GM19025 (cell line): ENCODE results near the gene AHCTF1.
"Not testable (repeated sequence)": the region's sequence is repeated elsewhere in the genome, so short reads cannot be mapped to it uniquely, and the experiment has no call there.

Experiments
- ATAC-seq: cut with Tn5 transposase; IDR thresholded peaks from one replicate; pipeline ENCODE4 v1.9.1; 2021; ENCODE audit warnings: mild to moderate bottlenecking, low read depth, moderate library complexity; ENCODE audit not compliant: unreplicated experiment

Gene AHCTF1

DNA sequence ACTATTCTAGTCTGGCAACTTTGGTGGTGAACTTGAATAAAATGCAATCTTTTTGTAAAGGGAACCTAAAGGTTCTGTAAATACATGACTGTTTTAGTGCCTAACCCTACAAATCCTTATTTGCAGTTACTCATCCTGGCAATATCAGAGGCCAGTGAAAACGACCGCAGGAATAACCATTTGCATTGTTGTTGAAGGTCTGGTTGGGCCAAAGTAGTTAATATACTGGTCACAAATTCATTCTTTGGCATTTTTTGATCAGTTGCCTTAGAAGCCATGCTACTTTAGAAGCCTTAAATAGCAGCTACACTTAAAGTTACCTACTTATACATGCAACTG, 93.7 kb downstream of the AHCTF1 start:
- ATAC-seq: no peak

DNA sequence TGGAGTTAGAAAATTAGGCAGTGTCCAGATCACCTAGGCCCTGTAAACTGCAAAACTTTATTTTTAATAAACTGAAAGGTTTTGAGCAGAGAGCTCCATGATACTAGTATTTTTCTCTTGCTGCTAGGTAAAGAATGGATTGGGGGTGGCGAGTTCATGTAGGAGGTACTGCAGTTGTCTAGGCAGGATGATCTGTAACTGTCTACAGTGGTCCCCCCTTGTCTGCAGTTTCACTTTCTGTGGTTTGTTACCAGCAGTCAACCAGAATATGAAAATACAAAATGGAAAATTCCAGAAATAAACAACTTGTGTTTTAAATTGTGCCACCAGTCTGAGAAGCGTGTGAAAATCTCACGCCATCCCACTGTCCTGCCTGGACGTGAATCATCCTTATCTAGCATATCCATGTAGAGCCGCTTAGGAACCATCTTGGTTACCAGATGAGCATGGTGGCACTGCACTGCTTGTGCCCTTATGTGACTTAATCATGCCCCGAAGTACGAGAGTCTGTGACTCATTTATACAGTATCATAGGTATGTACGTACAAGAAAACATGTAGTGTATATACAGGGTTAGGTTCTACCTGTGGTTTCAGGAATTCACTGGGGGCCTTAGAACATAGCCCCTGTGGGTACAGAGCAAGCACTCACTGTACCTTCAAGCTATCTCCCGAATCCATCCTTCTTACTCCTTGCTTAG, 94.2 kb downstream of the AHCTF1 start:
- ATAC-seq: no peak

DNA sequence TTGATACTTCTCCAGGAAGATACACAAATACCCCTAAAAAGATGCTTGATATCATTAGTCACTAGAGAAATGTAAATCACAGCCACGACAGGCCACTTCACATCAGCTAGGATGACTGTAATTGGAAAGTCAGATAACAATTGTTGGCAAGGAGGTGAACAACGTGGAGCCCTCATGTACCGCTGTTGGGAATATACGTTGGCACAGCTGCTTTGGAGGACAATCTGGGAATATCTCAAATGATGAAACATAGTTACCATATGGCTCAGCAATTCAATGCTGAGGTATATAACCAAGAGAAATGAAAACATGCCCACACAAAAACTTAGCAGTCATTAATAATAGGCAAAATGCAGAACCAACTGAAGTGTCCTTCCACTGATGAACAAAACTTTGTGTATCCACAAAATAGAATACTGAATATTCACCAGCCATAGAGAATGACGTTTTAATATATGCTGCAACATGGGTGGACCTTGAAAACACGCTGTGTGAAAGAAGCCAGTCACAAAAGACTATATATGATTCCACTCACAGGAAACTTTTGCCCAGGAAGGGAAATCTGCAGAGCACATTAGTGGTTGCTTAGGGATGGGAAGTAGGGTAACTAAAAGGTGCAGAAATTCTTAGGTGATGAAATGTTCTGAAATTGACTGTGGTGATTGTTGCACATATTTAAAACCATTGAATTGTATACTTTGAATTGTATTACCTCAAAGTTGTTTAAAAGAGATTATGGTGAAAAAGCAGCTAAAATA, 95.4 kb downstream of the AHCTF1 start:
- ATAC-seq: no peak

DNA sequence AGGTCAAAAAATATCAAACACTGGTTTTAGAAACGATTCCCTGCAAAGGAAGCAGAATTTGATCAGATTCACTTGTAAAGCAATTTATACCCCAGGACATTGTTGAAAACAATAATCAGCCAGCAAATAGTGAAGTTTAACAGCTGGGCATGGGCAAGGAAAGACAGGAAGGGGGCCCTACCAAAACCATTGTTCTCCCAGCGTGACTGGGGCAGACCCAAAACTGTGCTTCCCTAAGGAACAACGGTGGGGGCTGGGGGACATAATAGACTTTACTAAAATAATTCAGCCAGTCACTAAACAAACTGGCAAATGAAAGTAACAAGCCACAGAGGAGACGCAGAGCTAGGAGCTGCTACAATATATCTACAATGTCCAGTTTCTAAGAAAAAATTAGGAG, 100.2 kb downstream of the AHCTF1 start:
- ATAC-seq: no peak

DNA sequence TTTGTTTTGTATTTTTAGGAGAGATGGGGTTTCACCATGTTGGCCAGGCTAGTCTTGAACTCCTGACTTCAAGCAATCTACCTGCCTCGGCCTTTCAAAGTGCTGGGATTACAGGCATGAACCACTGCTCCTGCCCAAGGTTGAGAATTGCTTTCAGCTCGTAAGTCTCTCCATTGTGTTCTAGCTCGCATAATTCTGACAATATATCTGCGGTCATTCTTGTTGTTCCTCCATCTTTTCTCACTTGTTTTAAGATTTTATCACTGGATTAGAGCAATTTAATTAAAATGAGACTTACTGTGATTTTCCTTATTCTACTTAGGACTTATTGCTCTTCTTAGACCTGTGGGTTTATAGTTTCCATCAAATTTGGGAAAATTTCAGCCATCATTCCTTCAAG, 102.9 kb downstream of the AHCTF1 start:
- ATAC-seq: no peak

DNA sequence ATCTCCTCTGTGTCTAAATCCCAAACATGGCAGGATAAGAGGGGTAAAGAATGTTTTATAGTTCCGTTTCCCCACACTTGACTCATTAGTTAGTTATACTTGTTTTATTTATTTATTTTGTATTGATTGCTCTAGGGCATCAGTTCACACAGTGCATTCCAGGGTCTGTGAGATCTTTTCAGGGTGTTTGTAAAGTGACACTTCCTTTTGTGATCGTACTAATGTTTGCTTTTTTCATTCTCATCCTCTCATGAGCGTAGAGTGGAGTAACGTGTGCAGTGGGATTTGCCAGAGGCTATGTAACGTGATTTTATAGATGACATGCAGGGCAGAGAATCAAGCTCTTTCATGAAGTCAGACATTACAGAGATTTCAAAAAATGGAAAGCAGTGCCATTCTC, 104.4 kb downstream of the AHCTF1 start:
- ATAC-seq: no peak

DNA sequence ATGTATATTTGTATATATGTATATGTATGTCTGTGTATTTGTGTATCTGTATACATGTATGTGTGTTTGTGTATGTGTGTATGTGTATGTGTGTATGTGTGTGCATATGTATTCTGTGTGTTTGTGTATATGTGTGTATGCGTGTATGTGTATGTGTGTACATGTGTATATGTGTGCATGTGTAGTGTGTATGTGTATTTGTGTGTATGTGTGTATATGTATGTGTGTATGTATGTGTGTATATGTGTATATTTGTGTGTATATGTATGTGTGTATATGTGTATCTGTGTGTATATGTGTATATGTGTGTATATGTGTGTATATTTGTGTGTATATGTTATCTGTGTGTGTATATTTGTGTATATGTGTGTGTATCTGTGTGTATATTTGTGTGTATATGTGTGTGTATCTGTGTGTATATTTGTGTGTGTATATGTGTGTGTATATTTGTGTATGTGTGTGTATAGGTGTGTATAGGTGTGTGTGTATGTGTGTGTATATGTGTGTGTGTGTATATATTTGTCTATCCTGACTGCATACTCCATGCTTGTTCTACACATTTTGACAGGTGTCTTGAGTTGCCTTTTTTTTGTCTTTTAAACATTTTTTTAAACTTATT, 106.1 kb downstream of the AHCTF1 start:
- ATAC-seq: no peak

DNA sequence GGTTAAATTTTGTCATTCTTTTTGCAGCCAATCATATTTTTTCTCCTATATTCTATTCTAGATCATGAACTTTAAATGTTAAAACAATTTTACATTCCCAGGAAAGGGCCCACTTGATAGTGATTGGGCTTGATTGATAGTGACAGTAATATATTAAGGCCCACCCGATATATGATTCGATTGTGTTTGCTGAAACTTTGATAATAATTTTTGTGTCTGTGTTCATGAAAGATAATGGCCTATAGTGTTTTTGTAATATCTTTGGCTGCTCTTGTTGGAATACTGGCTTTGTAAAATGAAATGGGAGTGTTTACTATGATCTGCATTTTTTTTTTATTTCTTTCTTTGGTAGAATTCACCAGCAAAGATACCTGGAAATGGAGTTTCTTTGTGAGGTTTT, 107.2 kb downstream of the AHCTF1 start:
- ATAC-seq: no peak

DNA sequence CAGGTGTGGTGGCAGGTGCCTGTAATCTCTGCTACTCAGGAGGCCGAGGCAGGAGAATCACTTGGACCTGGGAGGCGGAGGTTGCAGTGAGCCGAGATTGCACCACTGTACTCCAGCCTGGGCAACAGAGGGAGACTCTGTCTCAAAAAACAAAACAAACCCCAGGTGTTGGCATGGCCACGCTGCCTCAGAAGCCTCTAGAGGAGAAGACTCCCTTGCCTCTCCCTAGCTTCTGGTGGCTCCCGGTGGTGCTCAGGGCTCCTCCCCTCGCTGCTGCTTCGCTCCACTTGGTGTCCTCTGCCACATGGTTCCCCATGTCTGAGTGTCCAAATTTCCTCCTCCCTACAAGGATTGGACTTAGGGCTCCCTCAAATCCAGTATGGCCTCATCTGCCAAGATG, 109.6 kb downstream of the AHCTF1 start:
- not testable (repeated sequence) for ATAC-seq

DNA sequence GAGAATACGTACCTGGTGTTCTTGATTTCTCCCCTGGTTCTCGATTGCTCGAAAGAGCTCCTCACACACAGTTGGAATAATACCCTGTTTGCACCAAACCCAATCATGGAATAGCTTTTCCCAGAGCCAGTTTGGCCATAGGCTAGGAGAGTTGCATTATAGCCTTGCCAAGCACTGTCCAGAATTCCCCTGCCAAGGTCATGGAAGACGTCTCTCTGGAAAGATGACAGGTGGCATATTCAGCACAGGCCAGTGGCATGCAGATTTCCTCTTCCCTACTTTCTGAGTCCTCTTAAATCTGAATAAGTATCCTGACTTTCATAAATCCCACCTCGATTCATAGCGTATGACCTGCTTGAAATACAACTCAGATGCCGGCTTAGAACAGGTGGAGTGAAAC, 111.1 kb downstream of the AHCTF1 start:
- ATAC-seq: no peak

DNA sequence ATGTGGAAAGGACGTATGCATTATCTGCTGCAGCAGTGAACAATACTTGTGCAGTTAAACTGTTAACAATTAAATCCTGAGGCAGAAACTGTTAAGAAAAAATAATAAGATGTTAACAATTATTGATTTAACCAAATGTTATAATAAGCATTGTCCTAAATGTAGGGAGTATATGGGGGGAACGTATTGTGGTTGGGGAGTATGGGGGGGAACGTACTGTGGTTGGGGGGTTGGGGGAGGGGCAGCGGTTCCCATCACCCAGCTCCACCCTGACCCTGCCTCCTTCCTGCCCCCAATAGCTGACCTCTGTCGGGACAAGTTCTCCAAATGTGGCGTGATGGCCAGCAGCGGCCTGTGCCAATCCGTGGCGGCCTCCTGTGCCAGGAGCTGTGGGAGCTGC, 114.0 kb downstream of the AHCTF1 start:
- ATAC-seq: not testable (repeated sequence)

DNA sequence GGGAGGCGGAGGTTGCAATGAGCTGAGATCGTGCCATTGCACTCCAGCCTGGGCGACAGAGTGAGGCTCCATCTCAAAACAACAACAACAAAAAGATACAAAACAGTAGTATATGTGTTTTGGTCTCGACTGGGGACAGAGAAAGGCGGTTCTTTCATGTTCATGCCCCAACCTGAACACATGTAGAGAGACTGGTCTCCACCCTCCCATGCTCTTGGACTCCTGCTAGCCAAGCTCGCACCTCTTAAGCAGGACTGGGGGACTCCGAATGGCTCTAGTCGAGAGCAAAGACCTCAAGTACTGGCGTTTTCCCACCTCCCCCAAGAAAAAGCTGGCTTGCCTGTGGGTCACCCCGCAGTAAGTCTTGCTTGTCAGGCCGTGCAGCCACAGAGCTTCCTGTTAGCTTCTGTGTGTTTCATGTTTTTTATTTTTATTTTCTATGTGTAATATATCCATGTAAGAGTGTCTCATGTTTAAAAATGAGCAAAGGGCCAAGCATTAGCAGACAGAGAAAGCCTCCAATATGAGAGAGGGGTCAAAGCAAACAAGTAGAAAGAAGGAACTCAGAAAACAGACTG, 116.0 kb downstream of the AHCTF1 start:
- ATAC-seq: no peak

DNA sequence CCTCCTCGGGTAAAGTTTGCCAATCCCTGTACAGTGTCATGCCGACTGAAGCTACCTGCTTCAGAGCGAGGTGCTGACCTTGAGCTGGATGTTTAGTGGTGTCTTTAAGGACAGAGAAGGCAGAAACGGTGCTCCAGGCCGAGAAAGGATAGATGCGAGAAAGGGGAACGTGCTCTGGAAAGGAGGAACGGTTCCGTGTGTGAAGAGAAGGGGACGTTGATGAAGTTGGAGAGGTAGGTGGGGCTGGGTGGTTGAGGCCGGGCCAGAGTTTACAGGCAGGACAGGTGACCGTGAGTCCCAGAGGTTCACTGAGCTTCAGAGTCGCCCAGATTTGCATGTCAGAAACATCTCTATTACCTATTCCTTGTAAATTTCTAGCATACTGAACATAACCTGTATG, 116.9 kb downstream of the AHCTF1 start:
- no peak for ATAC-seq

DNA sequence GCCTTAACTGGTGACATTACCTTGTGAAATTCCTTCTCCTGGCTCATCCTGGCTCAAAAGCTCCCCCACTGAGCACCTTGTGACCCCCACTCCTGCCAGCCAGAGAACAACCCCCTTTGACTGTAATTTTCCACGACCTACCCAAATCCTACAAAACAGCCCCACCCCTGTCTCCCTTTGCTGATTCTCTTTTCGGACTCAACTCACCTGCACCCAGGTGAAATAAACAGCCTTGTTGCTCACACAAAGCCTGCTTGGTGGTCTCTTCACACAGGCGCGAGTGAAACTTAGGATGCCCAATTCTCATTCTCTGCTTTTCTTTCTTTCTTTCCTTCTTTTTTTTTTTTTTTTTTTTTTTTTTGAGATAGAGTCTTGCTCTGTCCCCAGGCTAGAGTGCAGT, 118.4 kb downstream of the AHCTF1 start:
- not testable (repeated sequence) for ATAC-seq

DNA sequence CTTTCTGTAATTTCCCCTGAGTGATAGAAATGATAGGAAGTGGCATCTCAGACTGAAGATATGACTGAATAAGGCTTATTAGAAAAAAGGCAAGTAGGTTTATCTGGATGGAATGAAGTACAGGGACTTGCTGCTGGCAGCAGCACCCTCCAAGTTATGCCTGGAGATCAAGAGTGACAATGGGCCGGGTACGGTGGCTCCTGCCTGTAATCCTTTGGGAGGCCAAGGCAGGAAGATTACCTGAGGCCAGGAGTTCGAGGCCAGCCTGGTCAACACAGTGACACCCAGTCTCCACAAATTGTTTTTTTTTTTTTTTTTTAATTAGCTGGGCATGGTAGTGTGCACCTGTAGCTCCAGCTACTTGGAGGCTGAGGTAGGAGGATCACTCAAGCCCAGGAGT, 119.8 kb downstream of the AHCTF1 start:
- ATAC-seq: no peak

DNA sequence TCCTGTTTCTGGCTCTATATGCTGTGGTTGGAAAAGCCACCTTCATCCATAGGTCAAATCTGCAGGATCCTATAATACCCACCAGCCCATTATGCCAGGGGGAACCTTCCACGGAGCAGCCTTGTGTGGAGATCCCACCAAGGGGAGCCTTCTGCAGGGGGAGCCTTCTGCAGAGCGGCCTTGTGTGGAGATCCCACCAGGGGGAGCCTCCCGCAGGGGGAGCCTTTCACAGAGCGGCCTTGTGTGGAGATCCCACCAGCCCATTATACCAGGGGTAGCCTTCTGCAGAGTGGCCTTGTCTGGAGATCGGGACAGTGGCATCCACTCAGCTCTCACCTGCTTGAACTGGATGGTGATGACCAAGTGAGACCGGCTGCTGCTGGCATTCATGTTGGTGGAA, 122.3 kb downstream of the AHCTF1 start:
- no peak for ATAC-seq

DNA sequence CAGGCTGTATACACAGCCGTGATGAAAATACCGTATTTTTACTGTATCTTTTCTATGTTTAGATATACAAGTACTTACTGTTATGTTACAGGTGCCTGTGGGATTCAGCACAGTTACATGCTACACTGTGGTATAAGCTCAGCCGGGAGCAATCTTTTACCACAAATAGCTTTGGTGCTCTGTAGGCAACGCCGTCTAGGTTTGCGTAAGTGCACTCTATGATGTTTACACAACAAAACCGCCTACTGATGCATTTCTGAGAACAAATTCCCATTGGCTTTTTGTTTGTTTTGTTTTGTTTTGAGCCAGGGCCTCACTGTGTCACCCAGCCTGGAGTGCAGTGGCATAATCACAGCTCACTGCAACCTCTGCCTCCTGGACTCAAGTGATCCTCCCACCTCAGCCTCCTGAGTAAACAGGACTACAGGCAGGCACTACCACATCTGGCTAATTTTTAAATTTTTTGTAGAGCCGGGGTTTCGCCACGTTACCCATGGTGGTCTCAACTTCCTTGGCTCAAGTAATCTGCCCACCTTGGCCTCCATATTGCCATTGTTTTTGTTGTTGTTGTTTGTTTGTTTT, 126.5 kb downstream of the AHCTF1 start:
- ATAC-seq: no peak

DNA sequence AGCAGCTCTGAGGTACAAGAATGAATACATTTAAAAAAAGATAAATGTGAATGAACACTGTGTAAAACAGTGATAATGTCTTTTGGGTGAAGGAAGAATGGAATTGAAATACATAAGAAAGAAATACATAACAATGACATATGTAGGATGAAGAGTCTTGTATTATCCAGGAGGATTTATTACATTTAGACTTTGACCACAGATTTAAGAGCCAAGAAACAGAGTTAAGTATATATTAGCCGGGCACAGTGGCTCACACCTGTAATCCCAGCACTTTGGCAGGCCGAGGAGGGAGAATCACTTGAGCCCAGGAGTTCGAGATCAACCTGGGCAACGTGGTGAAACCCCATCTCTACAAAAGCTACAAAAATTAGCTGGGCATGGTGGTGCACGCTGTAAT, 127.9 kb downstream of the AHCTF1 start:
- no peak for ATAC-seq

DNA sequence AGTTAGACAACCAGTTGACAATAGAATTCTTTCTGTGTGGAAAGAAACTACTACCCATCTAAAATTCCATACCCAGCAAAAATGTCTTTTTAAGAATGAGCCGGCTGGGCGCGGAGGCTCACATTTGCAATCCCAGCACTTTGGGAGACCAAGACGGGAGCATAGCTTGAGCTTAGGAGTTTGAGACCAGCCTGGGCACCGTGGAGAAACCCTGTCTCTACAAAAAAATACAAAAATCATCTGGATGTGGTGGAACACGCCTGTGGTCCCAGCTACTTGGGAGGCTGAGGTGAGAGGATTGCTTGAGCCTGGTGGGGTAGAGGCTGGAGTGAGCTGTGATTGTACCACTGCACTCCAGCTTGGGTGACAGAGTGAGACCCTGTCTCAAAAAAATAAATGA, 128.4 kb downstream of the AHCTF1 start:
- no peak for ATAC-seq

DNA sequence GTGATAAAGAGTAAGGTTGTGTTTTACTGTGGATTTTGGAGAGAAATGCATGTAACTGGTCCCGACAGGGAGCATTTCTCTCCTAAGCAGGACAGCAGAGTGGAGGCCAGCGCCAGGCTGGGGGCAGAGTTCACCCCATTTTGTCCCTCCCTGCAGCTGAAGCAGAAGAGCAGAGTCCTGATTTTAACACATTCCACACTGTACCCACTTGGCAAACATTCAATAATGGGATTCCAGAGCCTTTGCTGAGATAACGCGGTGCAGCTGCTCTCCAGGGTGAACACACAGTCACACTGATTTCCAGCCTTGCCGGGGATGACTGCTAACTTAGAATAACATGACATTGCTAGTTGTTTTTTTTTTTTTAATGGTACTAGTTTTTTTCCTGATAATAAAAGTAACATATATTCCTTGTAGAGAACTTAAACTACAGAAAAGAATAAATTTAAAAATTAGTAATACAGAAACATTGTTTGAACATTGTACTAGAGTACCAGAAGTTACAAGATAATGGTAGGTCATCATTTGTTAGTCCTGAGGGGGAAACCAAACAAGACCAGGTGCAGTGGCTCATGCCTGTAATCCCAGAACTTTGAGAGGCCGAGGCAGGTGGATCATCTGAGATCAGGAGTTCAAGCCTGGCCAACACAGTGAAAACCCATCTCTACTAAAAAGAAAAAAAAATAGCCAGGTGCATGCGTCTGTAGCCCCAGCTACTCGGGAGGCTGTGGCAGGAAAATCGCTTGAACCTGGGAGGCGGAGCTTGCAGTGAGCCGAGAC, 130.3 kb downstream of the AHCTF1 start:
- no peak for ATAC-seq
